Panc1 (cell line): ENCODE results near the gene CYP27A1. TPM values are rescaled to one million over a fixed set of nuclear protein-coding genes. Genes with fewer than 3 reads are reported as not detected.

ENCODE experiments used
- ATAC-seq: fragments of 200-7000 bp; cut with Tn5 transposase; 2 replicates; pipeline ENCODE4 v1.9.1; 2020; ENCODE audit warnings: mild to moderate bottlenecking, moderate library complexity
- BruUV-seq: library from RNA; stranded (reverse); fragments of 400-500 nt; replicated peaks from 2 replicates; lab custom pipeline; 2021; lab: Mats Ljungman, UMichigan
- CTCF ChIA-PET: fragments of 300-600 bp; sonication (Branson Sonifier 250); formaldehyde crosslinking; loops from one replicate; lab custom pipeline; 2022; ENCODE audit warnings: antibody characterized with exemption; lab: Charles Lee
- POLR2A ChIA-PET: fragments of 300-600 bp; sonication (Branson Sonifier 250); formaldehyde crosslinking; loops from one replicate; lab custom pipeline; 2022; ENCODE audit warnings: antibody characterized with exemption; lab: Charles Lee
- DNase-seq: peaks from one replicate; pipeline ENCODE4 v3.0.0-alpha.2; 2010; ENCODE audit warnings: low read depth, low spot score
- H3K27ac ChIP-seq: 2 replicates; pipeline ENCODE4 v1.5.1; 2011; ENCODE audit warnings: mild to moderate bottlenecking, low read length, inconsistent platforms
- H3K27me3 ChIP-seq: fragments of 200-500 bp; sonication (Bioruptor generic); 2 replicates; pipeline ENCODE4 v1.6.0; 2014; ENCODE audit warnings: low read length, inconsistent platforms; ENCODE audit not compliant: control insufficient read depth, insufficient read depth
- H3K36me3 ChIP-seq: fragments of 200-500 bp; sonication (Bioruptor generic); 2 replicates; pipeline ENCODE4 v1.5.1; 2014; ENCODE audit warnings: inconsistent platforms, mild to moderate bottlenecking, low read length, moderate library complexity; ENCODE audit not compliant: control insufficient read depth, insufficient read depth
- H3K4me1 ChIP-seq: 2 replicates; pipeline ENCODE4 v1.5.1; 2011; ENCODE audit warnings: inconsistent platforms, mild to moderate bottlenecking, low read length, moderate library complexity; ENCODE audit not compliant: control insufficient read depth, insufficient read depth
- H3K4me3 ChIP-seq, 2 experiments: 2 replicates each; pipeline ENCODE4 v1.5.1; 2011 to 2012; ENCODE audit warnings: low read depth in 2 of 2, low read length in 2 of 2, mild to moderate bottlenecking in 2 of 2, inconsistent platforms in 1 of 2, moderate library complexity in 1 of 2
- H3K9me3 ChIP-seq: fragments of 200-500 bp; sonication (Bioruptor generic); 2 replicates; pipeline ENCODE4 v1.5.1; 2014; ENCODE audit warnings: low read depth, mild to moderate bottlenecking, inconsistent platforms, low read length, moderate library complexity; ENCODE audit not compliant: control insufficient read depth, insufficient read depth
- POLR2AphosphoS5 ChIP-seq: IDR thresholded peaks from 2 replicates; pipeline ENCODE4 v1.6.1; 2012; ENCODE audit warnings: mild to moderate bottlenecking, low read depth, low read length, moderate library complexity
- REST ChIP-seq, 2 experiments: IDR thresholded peaks; 2 replicates each; pipeline ENCODE4 v1.6.1; 2011 to 2012; ENCODE audit warnings: low read depth in 2 of 2, control low read depth in 1 of 2, low read length in 1 of 2, mild to moderate bottlenecking in 1 of 2, moderate library complexity in 1 of 2; ENCODE audit not compliant: insufficient read depth in 1 of 2
- SIN3A ChIP-seq: IDR thresholded peaks from 2 replicates; pipeline ENCODE4 v1.6.1; 2012; ENCODE audit warnings: low read depth, mild to moderate bottlenecking, low read length, moderate library complexity, borderline replicate concordance; ENCODE audit not compliant: insufficient read depth
- TCF7L2 ChIP-seq: IDR thresholded peaks from 2 replicates; pipeline ENCODE4 v1.6.1; 2011; ENCODE audit warnings: mild to moderate bottlenecking, low read depth, low read length, inconsistent platforms
- in situ Hi-C: cut with HindIII; loops from 2 replicates; pipeline ENCODE4 v1.10.0; 2016; ENCODE audit warnings: low sequenced_read_pairs, low pct_unique_long_range_greater_than_20kb
- intact Hi-C: fragments of 100-400 bp; cut with micrococcal nuclease; formaldehyde crosslinking; loops from one replicate; pipeline ENCODE4 v1.10.0; 2022; ENCODE audit not compliant: unreplicated experiment
- total RNA-seq: library from RNA; stranded (reverse); gene quantifications from one replicate; pipeline ENCODE4 v1.2.1, GENCODE V29; 2021; ENCODE audit not compliant: unreplicated experiment
- TF ChIP-seq, protein P1 (sequence below): fragments of 450-650 bp; IDR thresholded peaks from 2 replicates; pipeline ENCODE4 v1.5.1; 2017; ENCODE audit warnings: mild to moderate bottlenecking

The CYP27A1 gene
- total RNA-seq, 1 experiment from 2014 or later, result 7.7 TPM

DNA sequence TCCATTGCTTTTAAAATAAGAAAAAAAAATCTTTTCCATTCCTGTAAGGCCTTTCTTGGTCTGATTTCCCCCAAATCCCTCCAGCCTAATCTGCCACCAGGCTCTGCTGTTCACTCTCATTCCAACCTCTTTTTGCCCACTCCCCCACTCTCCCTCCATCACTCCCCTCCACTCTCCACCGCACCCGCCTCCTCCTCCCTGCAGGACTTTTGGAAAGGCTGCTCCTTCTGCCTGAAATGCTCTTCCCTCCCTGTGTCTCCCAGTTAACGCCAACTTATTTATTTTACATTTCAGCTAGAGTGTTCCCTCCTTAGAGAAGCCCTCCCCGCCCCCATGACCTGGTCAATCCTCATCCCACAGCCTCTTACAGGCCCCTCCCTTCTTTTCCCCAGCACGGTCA is 72.9 kb downstream of the CYP27A1 start:
- no peak for DNase-seq
- Histone ChIP-seq H3K4me3 (no peak overlapping the region), H3K36me3 (no peaks in the 10 kb centered on the region), H3K27me3 (no peaks in the 10 kb centered on the region), H3K4me1 (peaks cover 21% of the 10 kb centered on the region), H3K9me3 (no peaks in the 10 kb centered on the region), H3K27ac (no peak overlapping the region)
- CTCF ChIA-PET, result no interaction called here
- BruUV-seq, result no TSS peak
- POLR2A ChIA-PET, result no interaction called here
- in situ Hi-C loops (no loop called here), intact Hi-C loops (loop anchor here (5.0 to 10.0 kb wide), 2 partner anchors 127 to 300 kb away; no protein-coding TSS in a partner anchor)
- TF ChIP-seq REST (IDR thresholded peaks at IDR 0.05; ENCODE audit: insufficient read depth in 1 of 2, low read depth in 2 of 2, low read length in 1 of 2), result no peak
- ATAC-seq, result no peak

GRCh38 chr2:218855305-218856166 is 73.6 kb downstream of the CYP27A1 start:
- Histone ChIP-seq H3K9me3 (no peaks in the 10 kb centered on the region), H3K27me3 (peaks cover 4% of the 10 kb centered on the region; the same call in 1 of the 2 replicates), H3K27ac (no peak overlapping the region), H3K36me3 (no peaks in the 10 kb centered on the region), H3K4me1 (peaks cover 21% of the 10 kb centered on the region), H3K4me3 (no peak overlapping the region)
- CTCF ChIA-PET, result interaction anchor here (0.5 kb wide), 1 partner anchor 26 kb away, joined by 3 read pairs; no protein-coding TSS in a partner anchor
- POLR2A ChIA-PET, result no interaction called here
- DNase-seq (no peak), ATAC-seq (no peak)
- intact Hi-C loops (loop anchor here (10.0 kb wide), 1 partner anchor 299 kb away; no protein-coding TSS in a partner anchor), in situ Hi-C loops (no loop called here)
- no peak for TF ChIP-seq SIN3A
- TF ChIP-seq, protein P1, sequence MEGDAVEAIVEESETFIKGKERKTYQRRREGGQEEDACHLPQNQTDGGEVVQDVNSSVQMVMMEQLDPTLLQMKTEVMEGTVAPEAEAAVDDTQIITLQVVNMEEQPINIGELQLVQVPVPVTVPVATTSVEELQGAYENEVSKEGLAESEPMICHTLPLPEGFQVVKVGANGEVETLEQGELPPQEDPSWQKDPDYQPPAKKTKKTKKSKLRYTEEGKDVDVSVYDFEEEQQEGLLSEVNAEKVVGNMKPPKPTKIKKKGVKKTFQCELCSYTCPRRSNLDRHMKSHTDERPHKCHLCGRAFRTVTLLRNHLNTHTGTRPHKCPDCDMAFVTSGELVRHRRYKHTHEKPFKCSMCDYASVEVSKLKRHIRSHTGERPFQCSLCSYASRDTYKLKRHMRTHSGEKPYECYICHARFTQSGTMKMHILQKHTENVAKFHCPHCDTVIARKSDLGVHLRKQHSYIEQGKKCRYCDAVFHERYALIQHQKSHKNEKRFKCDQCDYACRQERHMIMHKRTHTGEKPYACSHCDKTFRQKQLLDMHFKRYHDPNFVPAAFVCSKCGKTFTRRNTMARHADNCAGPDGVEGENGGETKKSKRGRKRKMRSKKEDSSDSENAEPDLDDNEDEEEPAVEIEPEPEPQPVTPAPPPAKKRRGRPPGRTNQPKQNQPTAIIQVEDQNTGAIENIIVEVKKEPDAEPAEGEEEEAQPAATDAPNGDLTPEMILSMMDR, result no peak
- no TSS peak for BruUV-seq

DNA sequence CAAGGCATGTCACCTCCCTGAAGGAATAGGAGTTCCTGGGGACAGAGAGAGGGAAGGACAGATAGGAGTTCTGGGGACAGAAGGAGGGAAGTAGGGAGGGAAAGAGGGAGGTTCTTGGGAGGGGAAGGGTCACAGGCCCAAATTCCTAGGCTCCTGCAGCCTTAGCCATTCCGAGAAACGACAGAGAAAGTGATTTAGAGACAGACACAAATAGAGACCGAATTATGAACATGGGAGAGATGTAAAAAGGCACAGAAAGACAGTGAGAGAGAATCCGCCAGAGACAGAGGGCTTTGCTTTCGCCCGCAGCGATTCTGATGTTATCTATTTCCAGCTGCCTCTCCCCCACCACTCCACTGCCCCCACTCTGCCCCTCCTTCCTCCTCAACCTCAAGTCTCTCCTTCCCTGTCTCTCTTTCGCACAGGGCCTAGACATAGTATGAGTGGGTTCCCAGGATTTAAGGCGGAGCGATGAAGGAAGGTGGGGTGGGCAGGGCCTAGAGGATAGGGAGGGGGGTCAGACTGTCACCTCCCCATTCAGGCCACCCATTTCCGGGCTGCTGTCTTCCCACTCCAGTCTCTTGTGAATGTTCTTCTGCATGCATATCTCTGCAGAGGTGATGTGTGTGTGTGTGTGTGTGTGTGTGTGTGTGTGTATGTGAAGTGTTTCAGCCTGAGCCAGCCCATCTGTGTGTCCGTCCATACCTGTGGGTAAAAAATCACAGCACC is 74.4 kb downstream of the CYP27A1 start:
- POLR2A ChIA-PET, result interaction anchor here (0.7 kb wide), 1 partner anchor 383 kb away, joined by 3 read pairs; no protein-coding TSS in a partner anchor
- no peak overlapping the region for H3K4me3 ChIP-seq
- H3K27me3 ChIP-seq, result peaks cover 9% of the 10 kb centered on the region
- TF ChIP-seq, protein P1, result no peak
- TF ChIP-seq SIN3A, result no peak
- TF ChIP-seq POLR2AphosphoS5, result no peak
- TF ChIP-seq REST (IDR thresholded peaks at IDR 0.05; ENCODE audit: insufficient read depth in 1 of 2, low read depth in 2 of 2, low read length in 1 of 2), result no peak
- no peak for TF ChIP-seq TCF7L2
- DNase-seq (no peak), ATAC-seq (no peak)
- no TSS peak for BruUV-seq
- H3K9me3 ChIP-seq, result no peaks in the 10 kb centered on the region
- peak overlapping the region; percentile 25; the same call in 1 of the 2 replicates for H3K27ac ChIP-seq
- in situ Hi-C loops, result no loop called here
- intact Hi-C loops, result loop anchor here (10.0 kb wide), 1 partner anchor 298 kb away; no protein-coding TSS in a partner anchor
- H3K4me1 ChIP-seq, result peaks cover 21% of the 10 kb centered on the region
- no peaks in the 10 kb centered on the region for H3K36me3 ChIP-seq
- CTCF ChIA-PET, result no interaction called here
